ENCODE measurements around the gene CDK5. TPM values are rescaled to one million over a fixed set of nuclear protein-coding genes. Genes with fewer than 3 reads are reported as not detected.
A peak's percentile ranks its signal among the peaks of the same experiment; 100 is the strongest.

CDK5 gene
- total and polyA plus RNA-seq, 2 of the 13 experiments (the other 11 are each of a cell fraction or from before 2014, with no cell fraction given): 16.4 to 21.3 TPM

DNA sequence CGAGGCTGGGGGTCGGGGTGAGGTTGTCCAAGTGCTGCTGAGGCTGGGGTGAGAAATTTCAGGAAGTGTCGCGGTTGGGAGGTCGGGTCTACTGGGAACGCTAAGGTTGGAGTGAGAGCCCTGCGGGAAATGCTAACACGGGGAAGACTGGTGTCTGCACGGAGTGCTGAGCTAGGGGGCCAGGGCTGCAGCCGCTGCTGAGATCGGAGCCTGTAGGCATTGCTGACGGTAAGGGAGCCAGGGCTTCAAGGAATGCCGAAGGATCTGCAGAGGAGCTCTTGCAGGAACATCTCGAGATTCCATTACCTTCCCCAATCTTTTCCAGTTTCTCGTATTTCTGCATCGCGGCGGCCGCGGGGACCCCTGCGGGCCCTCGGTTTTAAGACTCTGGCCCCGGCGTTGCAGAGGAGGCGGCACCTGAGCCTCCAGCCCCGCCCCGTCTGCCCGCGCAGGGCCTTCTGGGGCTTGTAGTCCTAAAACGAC lies at the start of gene CDK5 (continued):
- no peak for TF ChIP-seq HOXA3 (CRISPR knock-in tag; IDR thresholded peaks at IDR 0.05)
- no peak for TF ChIP-seq MBD4 (IDR thresholded peaks at IDR 0.05; ENCODE audit: borderline replicate concordance, low read length)
- TF ChIP-seq CBX5 (CRISPR knock-in tag; IDR thresholded peaks at IDR 0.05; ENCODE audit: borderline replicate concordance): no peak
- no peak for TF ChIP-seq SNAPC2 (CRISPR knock-in tag; IDR thresholded peaks at IDR 0.05)
- TF ChIP-seq GATAD2A (CRISPR knock-in tag; IDR thresholded peaks at IDR 0.05): no peak
- no peak for TF ChIP-seq DNMT1 (CRISPR knock-in tag; IDR thresholded peaks at IDR 0.05)
- 0 out of 2 replicates have a peak, but pooled peaks have one; percentile 16 for TF ChIP-seq SMAD1 (CRISPR knock-in tag; IDR thresholded peaks at IDR 0.05; ENCODE audit: borderline replicate concordance, low read depth)
- TF ChIP-seq, protein P1, sequence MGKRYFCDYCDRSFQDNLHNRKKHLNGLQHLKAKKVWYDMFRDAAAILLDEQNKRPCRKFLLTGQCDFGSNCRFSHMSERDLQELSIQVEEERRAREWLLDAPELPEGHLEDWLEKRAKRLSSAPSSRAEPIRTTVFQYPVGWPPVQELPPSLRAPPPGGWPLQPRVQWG (CRISPR knock-in tag; IDR thresholded peaks at IDR 0.05; ENCODE audit: borderline replicate concordance, low read depth): no peak
- peak; percentile 67 for TF ChIP-seq KDM5A (IDR thresholded peaks at IDR 0.05; ENCODE audit: borderline replicate concordance, low read length)
- TF ChIP-seq ZZZ3 (CRISPR knock-in tag; IDR thresholded peaks at IDR 0.05; ENCODE audit: borderline replicate concordance): no peak
- no peak for TF ChIP-seq ZNF816 (CRISPR knock-in tag; IDR thresholded peaks at IDR 0.05; ENCODE audit: borderline replicate concordance)
- TF ChIP-seq TCF7L2 (IDR thresholded peaks at IDR 0.05; ENCODE audit: low read depth, low read length): no peak
- TF ChIP-seq MZF1 (CRISPR knock-in tag; IDR thresholded peaks at IDR 0.05; ENCODE audit: borderline replicate concordance): no peak
- TF ChIP-seq ZKSCAN8 (CRISPR knock-in tag; IDR thresholded peaks at IDR 0.05; ENCODE audit: borderline replicate concordance): no peak
- TF ChIP-seq, protein P2, sequence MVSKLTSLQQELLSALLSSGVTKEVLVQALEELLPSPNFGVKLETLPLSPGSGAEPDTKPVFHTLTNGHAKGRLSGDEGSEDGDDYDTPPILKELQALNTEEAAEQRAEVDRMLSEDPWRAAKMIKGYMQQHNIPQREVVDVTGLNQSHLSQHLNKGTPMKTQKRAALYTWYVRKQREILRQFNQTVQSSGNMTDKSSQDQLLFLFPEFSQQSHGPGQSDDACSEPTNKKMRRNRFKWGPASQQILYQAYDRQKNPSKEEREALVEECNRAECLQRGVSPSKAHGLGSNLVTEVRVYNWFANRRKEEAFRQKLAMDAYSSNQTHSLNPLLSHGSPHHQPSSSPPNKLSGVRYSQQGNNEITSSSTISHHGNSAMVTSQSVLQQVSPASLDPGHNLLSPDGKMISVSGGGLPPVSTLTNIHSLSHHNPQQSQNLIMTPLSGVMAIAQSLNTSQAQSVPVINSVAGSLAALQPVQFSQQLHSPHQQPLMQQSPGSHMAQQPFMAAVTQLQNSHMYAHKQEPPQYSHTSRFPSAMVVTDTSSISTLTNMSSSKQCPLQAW (CRISPR knock-in tag; IDR thresholded peaks at IDR 0.05): no peak
- no peak for TF ChIP-seq CEBPG (CRISPR knock-in tag; IDR thresholded peaks at IDR 0.05)
- TF ChIP-seq CCDC6 (CRISPR knock-in tag; IDR thresholded peaks at IDR 0.05): no peak
- no peak for TF ChIP-seq ZNF878 (CRISPR knock-in tag; IDR thresholded peaks at IDR 0.05)
- TF ChIP-seq, protein P3, sequence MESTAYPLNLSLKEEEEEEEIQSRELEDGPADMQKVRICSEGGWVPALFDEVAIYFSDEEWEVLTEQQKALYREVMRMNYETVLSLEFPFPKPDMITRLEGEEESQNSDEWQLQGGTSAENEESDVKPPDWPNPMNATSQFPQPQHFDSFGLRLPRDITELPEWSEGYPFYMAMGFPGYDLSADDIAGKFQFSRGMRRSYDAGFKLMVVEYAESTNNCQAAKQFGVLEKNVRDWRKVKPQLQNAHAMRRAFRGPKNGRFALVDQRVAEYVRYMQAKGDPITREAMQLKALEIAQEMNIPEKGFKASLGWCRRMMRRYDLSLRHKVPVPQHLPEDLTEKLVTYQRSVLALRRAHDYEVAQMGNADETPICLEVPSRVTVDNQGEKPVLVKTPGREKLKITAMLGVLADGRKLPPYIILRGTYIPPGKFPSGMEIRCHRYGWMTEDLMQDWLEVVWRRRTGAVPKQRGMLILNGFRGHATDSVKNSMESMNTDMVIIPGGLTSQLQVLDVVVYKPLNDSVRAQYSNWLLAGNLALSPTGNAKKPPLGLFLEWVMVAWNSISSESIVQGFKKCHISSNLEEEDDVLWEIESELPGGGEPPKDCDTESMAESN (CRISPR knock-in tag; conservative IDR thresholded peaks at IDR 0.05): no peak
- peak; percentile 15; the same call in 1 of the 2 replicates for TF ChIP-seq ZNF607 (CRISPR knock-in tag; IDR thresholded peaks at IDR 0.05; ENCODE audit: borderline replicate concordance)
- TF ChIP-seq ZNF251 (CRISPR knock-in tag; IDR thresholded peaks at IDR 0.05): no peak
- no peak for TF ChIP-seq RARG (CRISPR knock-in tag; IDR thresholded peaks at IDR 0.05; ENCODE audit: low read depth)
- TF ChIP-seq TSC22D2 (CRISPR knock-in tag; IDR thresholded peaks at IDR 0.05; ENCODE audit: borderline replicate concordance): no peak
- TF ChIP-seq EED (CRISPR knock-in tag; IDR thresholded peaks at IDR 0.05): no peak
- TF ChIP-seq ZNF616 (CRISPR knock-in tag; IDR thresholded peaks at IDR 0.05; ENCODE audit: low read depth): no peak
- no peak for TF ChIP-seq ZNF460 (CRISPR knock-in tag; IDR thresholded peaks at IDR 0.05; ENCODE audit: borderline replicate concordance)
- TF ChIP-seq FOXP1 (IDR thresholded peaks at IDR 0.05): no peak
- no peak for TF ChIP-seq FOXP1 (CRISPR knock-in tag; IDR thresholded peaks at IDR 0.05)
- TF ChIP-seq KLF16 (CRISPR knock-in tag; IDR thresholded peaks at IDR 0.05): no peak

All from HepG2 (cell line).